VCaP (cell line): ENCODE results near the gene PLEKHA6.

Experiments used
- H3K27ac ChIP-seq: fragments of 450-650 bp; 2 replicates; pipeline ENCODE4 v1.5.1; 2017
- TF ChIP-seq, protein P1 (sequence below): fragments of 450-650 bp; conservative IDR thresholded peaks from 2 replicates; pipeline ENCODE4 v1.5.1; 2017; ENCODE audit warnings: mild to moderate bottlenecking, moderate library complexity

The PLEKHA6 gene

GRCh38 chr1:204272505-204272904, 87.2 kb downstream of the PLEKHA6 start:
- no peak overlapping the region for H3K27ac ChIP-seq
- TF ChIP-seq, protein P1, sequence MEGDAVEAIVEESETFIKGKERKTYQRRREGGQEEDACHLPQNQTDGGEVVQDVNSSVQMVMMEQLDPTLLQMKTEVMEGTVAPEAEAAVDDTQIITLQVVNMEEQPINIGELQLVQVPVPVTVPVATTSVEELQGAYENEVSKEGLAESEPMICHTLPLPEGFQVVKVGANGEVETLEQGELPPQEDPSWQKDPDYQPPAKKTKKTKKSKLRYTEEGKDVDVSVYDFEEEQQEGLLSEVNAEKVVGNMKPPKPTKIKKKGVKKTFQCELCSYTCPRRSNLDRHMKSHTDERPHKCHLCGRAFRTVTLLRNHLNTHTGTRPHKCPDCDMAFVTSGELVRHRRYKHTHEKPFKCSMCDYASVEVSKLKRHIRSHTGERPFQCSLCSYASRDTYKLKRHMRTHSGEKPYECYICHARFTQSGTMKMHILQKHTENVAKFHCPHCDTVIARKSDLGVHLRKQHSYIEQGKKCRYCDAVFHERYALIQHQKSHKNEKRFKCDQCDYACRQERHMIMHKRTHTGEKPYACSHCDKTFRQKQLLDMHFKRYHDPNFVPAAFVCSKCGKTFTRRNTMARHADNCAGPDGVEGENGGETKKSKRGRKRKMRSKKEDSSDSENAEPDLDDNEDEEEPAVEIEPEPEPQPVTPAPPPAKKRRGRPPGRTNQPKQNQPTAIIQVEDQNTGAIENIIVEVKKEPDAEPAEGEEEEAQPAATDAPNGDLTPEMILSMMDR = no peak

DNA sequence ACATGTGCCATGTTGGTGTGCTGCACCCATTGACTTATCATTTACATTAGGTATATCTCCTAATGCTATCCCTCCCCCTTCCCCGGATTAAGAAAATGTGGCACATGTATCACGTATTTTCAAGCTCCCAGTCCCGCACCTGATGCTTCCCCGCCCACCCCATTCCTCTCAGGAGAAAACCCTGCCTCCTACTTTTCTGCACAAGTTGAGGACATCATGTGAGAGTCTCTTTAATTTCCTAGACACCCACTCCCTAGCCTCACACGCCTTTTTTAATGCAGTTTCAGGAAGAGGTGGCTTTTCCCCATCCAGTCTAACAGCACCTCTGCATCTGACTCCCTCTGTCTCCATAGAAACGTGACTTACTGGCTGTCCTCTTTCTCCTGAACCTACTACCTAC, 87.8 kb downstream of the PLEKHA6 start:
- H3K27ac ChIP-seq = no peak overlapping the region
- TF ChIP-seq, protein P1 = no peak

- no peak overlapping the region; the same call in 1 of the 2 replicates for H3K27ac ChIP-seq
- TF ChIP-seq, protein P1 = no peak
Observed at GRCh38 chr1:204268101-204268500, 91.6 kb downstream of the PLEKHA6 start.

DNA sequence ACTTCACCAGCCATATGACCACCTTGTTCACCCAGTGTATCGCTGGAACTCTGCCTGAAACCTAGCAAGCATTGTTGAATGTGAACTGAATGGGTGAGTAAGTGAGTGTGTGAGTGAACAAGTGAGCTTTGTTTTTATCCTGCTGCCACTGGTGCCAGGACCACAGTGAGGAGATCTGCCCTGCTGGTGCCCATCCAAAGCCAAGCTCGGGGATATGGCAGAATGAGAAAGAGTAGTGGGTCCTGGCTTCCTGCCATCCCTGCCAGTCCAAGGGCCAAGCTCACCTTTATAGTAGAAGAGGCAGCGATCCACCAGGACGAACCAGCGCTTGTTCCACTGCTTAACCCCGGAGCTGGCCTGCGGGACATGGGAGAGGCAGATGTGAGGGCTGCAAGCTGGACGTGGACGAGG, 92.5 kb downstream of the PLEKHA6 start:
- TF ChIP-seq, protein P1 = no peak
- peak overlapping the region; percentile 66; the same call in 1 of the 2 replicates for H3K27ac ChIP-seq

DNA sequence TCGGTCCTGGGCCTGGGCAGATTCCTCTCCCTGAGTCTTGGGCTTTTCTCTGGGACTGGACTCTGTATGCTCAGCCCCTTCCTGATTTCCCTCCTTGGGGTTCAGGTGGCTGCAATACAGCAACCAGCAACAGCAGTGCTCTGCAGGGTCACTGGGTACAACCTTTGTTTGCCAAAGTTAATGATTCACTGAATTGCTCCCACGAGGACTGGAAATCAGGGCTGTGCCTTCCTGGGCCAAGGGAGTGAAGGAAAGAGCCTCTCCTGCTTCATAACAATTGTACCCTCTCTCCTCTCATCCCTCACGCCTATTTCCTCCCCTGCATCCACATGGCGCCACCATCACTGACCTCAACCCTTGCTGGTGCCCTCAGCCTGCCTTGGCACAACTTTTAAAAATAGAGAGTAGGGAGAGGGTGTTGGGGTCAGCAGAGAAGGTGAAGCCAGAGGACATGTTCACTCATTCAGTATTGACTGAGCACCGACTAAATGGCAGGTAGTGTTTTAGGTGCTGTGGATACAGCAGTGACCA, 93.2 kb downstream of the PLEKHA6 start:
- TF ChIP-seq, protein P1 = no peak
- H3K27ac ChIP-seq = peak overlapping the region; percentile 66; the same call in 1 of the 2 replicates

DNA sequence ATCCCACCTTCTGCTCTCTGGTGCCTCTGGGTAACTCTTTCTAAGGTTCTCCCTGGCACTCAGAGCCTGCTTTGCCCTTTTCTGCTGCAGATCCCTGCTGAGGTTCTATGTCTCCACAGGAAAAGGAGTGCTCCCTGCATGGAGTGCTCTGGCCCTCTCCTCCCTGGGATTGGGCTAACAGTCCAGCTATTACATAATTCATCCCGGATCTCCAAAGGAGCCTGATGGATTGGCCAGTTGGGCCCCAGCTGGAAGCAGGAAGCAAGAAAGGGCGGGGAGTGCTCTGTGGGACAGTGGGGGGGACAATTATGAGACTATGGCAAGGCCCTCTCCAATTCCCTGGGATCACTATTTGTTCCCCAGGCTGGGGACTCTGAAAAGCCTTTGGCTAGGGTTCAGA, 94.1 kb downstream of the PLEKHA6 start:
- TF ChIP-seq, protein P1 = no peak
- peak overlapping the region; percentile 66; the same call in 1 of the 2 replicates for H3K27ac ChIP-seq

GRCh38 chr1:204264805-204265204, 94.9 kb downstream of the PLEKHA6 start:
- H3K27ac ChIP-seq = peak overlapping the region; percentile 14; the same call in 1 of the 2 replicates
- TF ChIP-seq, protein P1 = no peak
